Effector memory CD8-positive, alpha-beta T cell (primary cell): ENCODE data around the gene CES3.

ENCODE experiments used
- ATAC-seq: fragments of 150-1000 bp; cut with Tn5 transposase; replicated peaks from 2 replicates; pipeline ENCODE4 v1.10.0; 2021; ENCODE audit warnings: mild to moderate bottlenecking, moderate library complexity
- DNase-seq, 3 experiments: peaks; one replicate each; pipeline ENCODE4 v3.0.0; 2021
- H3K27ac Mint-ChIP-seq, 2 donors: one replicate each; pipeline ENCODE4 v1.8.0; 2022; ENCODE audit warnings: mild to moderate bottlenecking in 2 of 2, mixed read lengths in 2 of 2, moderate library complexity in 2 of 2
- H3K27me3 Mint-ChIP-seq, 2 donors: one replicate each; pipeline ENCODE4 v1.8.0; 2022; ENCODE audit warnings: mixed read lengths in 2 of 2
- H3K36me3 Mint-ChIP-seq: one replicate; pipeline ENCODE4 v1.8.0; 2022; ENCODE audit warnings: mild to moderate bottlenecking, moderate library complexity, mixed read lengths; ENCODE audit not compliant: insufficient read depth
- H3K4me1 Mint-ChIP-seq, 2 donors: one replicate each; pipeline ENCODE4 v1.8.0; 2022; ENCODE audit warnings: low read depth in 2 of 2, mixed read lengths in 2 of 2
- H3K4me3 Mint-ChIP-seq, 2 donors: one replicate each; pipeline ENCODE4 v1.8.0; 2022; ENCODE audit warnings: mild to moderate bottlenecking in 2 of 2, mixed read lengths in 2 of 2, moderate library complexity in 2 of 2
- H3K9me3 Mint-ChIP-seq, 2 donors: one replicate each; pipeline ENCODE4 v1.8.0; 2022; ENCODE audit warnings: mixed read lengths in 2 of 2

The CES3 gene

GRCh38 chr16:66920924-66921680 is 40.0 kb upstream of the CES3 start:
- H3K4me1 Mint-ChIP-seq = peaks cover 0 to 9% of the 10 kb centered on the region in 2 donors
- no peaks in the 10 kb centered on the region for H3K9me3 Mint-ChIP-seq
- ATAC-seq = no peak
- H3K27ac Mint-ChIP-seq = no peak overlapping the region
- no peaks in the 10 kb centered on the region for H3K36me3 Mint-ChIP-seq
- H3K4me3 Mint-ChIP-seq = no peak overlapping the region
- H3K27me3 Mint-ChIP-seq = peaks cover 25 to 73% of the 10 kb centered on the region in 2 donors
- DNase-seq = no peak

DNA sequence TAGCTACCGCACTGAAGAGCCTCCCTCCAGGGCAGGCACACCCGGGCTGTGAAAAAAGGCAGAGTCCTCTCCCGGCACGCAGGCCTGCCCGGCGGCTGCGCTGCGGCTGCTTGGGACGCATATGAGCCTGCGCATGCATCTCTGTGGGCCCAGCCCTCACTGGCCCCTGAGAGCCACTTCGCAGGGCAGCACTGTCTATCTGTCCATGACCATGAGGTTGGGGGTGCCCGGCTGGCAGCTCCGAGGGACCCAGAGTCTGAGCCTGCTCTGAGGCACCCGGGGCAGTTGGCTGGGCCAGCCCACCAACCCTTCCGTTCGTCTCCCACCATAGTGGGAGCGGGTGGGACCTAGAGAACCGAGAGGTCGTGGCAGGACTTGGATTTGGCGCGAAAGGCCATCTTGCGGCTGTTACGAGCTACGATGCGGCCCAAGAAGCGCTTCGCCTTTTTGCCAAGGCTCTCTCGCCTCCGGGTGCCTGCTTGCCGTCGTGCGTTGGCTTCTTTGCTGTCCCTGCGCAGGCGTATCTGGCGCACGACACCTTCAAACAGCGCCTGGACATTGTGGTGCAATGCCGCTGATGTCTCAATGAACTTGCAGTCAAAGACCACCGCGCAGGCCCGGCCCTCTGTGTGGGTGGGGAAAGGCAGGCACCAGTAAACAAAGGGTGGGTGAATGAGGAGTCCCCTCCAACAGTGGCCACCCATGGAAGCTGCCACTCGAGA is 39.2 kb upstream of the CES3 start:
- Mint-ChIP-seq H3K27ac (no peak overlapping the region), H3K9me3 (no peaks in the 10 kb centered on the region)

GRCh38 chr16:66923247-66923731 is 37.8 kb upstream of the CES3 start:
- Mint-ChIP-seq H3K4me3 (no peak overlapping the region), H3K9me3 (no peaks in the 10 kb centered on the region), H3K27ac (no peak overlapping the region), H3K27me3 (peaks cover 25 to 67% of the 10 kb centered on the region in 2 donors), H3K4me1 (peaks cover 0 to 11% of the 10 kb centered on the region in 2 donors), H3K36me3 (no peaks in the 10 kb centered on the region)
- ATAC-seq (no peak), DNase-seq (no peak)

More for the DNA sequence above, 39.2 kb upstream of the CES3 start:
- H3K36me3 Mint-ChIP-seq = no peaks in the 10 kb centered on the region
- DNase-seq = no peak
- no peak for ATAC-seq
- H3K4me1 Mint-ChIP-seq = peaks cover 0 to 9% of the 10 kb centered on the region in 2 donors
- no peak overlapping the region for H3K4me3 Mint-ChIP-seq
- peaks cover 25 to 73% of the 10 kb centered on the region in 2 donors for H3K27me3 Mint-ChIP-seq

GRCh38 chr16:66923866-66924265 is 37.2 kb upstream of the CES3 start:
- ATAC-seq (no peak), DNase-seq (no peak)
- H3K4me3 Mint-ChIP-seq = no peak overlapping the region
- peaks cover 0 to 11% of the 10 kb centered on the region in 2 donors for H3K4me1 Mint-ChIP-seq
- no peaks in the 10 kb centered on the region for H3K9me3 Mint-ChIP-seq
- H3K36me3 Mint-ChIP-seq = no peaks in the 10 kb centered on the region
- no peak overlapping the region for H3K27ac Mint-ChIP-seq
- H3K27me3 Mint-ChIP-seq = peaks cover 25 to 61% of the 10 kb centered on the region in 2 donors

- peaks cover 0 to 11% of the 10 kb centered on the region in 2 donors for H3K4me1 Mint-ChIP-seq
- H3K36me3 Mint-ChIP-seq = no peaks in the 10 kb centered on the region
- H3K27me3 Mint-ChIP-seq = peaks cover 25 to 52% of the 10 kb centered on the region in 2 donors
- no peaks in the 10 kb centered on the region for H3K9me3 Mint-ChIP-seq
- H3K27ac Mint-ChIP-seq = no peak overlapping the region
- DNase-seq (peak; percentile 23 to 35 (median 31)), ATAC-seq (peak; percentile 84)
- peak overlapping the region; percentile 68 to 75 for H3K4me3 Mint-ChIP-seq
These were observed 36.3 kb upstream of the CES3 start for GRCh38 chr16:66924527-66925321.

GRCh38 chr16:66925322-66925840 is 35.7 kb upstream of the CES3 start, which contains the start of gene RRAD:
RRAD (minus strand) TSS chr16:66925535; CDS start chr16:66925179, 356 bp downstream.
- Mint-ChIP-seq H3K27me3 (peaks cover 25 to 47% of the 10 kb centered on the region in 2 donors), H3K4me1 (peaks cover 0 to 11% of the 10 kb centered on the region in 2 donors), H3K4me3 (peak within 1 kb of the TSS; percentile 68 to 75), H3K27ac (peak within 1 kb of the TSS in 1 of 2 donors; percentile 59), H3K9me3 (no peaks in the 10 kb centered on the region), H3K36me3 (peaks cover 2% of the 10 kb centered on the region)
- DNase-seq (no peak), ATAC-seq (peak; percentile 23)

- peaks cover 5% of the 10 kb centered on the region for H3K36me3 Mint-ChIP-seq
- DNase-seq (no peak), ATAC-seq (no peak)
- H3K4me1 Mint-ChIP-seq = peaks cover 0 to 11% of the 10 kb centered on the region in 2 donors
- H3K9me3 Mint-ChIP-seq = no peaks in the 10 kb centered on the region
- peak overlapping the region in 1 of 2 donors; percentile 59 for H3K27ac Mint-ChIP-seq
- peaks cover 25 to 42% of the 10 kb centered on the region in 2 donors for H3K27me3 Mint-ChIP-seq
- H3K4me3 Mint-ChIP-seq = peak overlapping the region; percentile 68 to 75
These were observed 34.7 kb upstream of the CES3 start for GRCh38 chr16:66926171-66926947.

DNA sequence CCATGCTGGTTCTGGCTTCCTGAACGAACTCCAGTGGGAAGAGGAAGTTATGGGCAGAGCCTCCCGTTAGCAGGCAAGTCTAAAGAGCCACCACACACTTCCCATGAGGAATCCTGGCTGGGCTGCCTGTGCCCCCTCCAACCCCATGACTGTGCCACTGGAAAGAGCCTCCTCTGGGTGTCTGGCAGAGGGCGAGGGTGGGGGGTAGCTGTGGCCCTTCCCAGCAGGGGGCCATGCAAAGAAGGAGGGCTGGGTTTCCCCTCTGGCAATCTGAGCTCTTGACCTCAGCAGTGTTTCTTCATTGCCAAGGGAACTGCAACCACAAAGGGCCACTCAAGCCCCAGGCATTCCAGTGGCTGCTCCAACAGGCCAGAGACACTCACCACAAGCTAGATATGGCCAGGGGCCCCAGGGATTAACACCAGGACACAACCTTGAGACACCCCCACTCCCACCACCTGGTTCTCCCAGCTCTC is 34.1 kb upstream of the CES3 start:
- no peaks in the 10 kb centered on the region for H3K9me3 Mint-ChIP-seq

DNA sequence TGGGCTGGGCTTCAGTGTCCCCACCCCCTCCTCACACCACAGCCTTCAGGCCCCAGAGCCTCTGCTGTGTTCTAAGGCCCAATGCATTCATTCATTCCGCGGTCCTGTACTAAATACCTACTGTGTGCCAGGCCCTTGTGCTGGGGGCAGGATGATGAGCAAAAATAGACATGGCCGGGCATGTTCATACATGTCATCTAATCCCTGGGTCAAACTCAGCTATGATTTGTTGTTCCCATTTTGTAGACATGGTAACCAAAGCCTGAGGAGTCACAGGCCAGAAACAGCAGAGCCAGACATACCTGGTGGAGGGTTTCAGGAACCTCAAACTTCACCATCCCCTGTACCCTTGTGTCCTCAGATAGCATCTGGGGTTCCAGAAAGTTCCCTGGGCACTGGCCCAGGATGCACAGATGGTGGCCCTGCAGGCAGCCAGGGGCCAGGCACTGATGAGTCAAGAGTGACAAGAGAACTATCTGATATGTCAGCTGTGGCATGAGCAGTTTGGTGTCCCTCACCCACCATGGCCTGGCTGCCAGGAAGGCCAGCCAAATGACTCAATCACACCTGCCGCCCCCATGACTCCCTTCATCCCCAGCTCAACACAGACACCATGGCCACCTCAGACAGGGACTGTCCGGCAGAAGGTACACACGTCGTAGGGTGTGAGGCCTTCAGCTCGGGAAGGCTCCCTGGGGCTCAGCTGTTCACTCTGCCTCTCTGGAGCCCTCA is 33.0 kb upstream of the CES3 start:
- Mint-ChIP-seq H3K4me3 (no peak overlapping the region), H3K27ac (peak overlapping the region in 1 of 2 donors; percentile 49), H3K36me3 (peaks cover 16% of the 10 kb centered on the region), H3K9me3 (no peaks in the 10 kb centered on the region), H3K27me3 (peaks cover 22 to 33% of the 10 kb centered on the region in 2 donors), H3K4me1 (peaks cover 15 to 24% of the 10 kb centered on the region in 2 donors)
- DNase-seq (no peak), ATAC-seq (no peak)

More for the DNA sequence above, 34.1 kb upstream of the CES3 start:
- peaks cover 9% of the 10 kb centered on the region for H3K36me3 Mint-ChIP-seq
- peaks cover 4 to 13% of the 10 kb centered on the region in 2 donors for H3K4me1 Mint-ChIP-seq
- no peak overlapping the region for H3K4me3 Mint-ChIP-seq
- ATAC-seq (no peak), DNase-seq (no peak)
- peaks cover 25 to 37% of the 10 kb centered on the region in 2 donors for H3K27me3 Mint-ChIP-seq
- no peak overlapping the region for H3K27ac Mint-ChIP-seq

- Mint-ChIP-seq H3K36me3 (peaks cover 23% of the 10 kb centered on the region), H3K4me1 (peaks cover 23 to 31% of the 10 kb centered on the region in 2 donors), H3K4me3 (no peak overlapping the region), H3K27me3 (peaks cover 15 to 26% of the 10 kb centered on the region in 2 donors), H3K9me3 (no peaks in the 10 kb centered on the region), H3K27ac (peak overlapping the region in 1 of 2 donors; percentile 49)
- ATAC-seq = peak; percentile 27
- DNase-seq = peak in 1 of 3 experiments; percentile 21
These were observed 32.2 kb upstream of the CES3 start for GRCh38 chr16:66928702-66929388.

GRCh38 chr16:66930189-66930588 is 30.9 kb upstream of the CES3 start:
- Mint-ChIP-seq H3K9me3 (no peaks in the 10 kb centered on the region), H3K4me1 (peaks cover 34 to 38% of the 10 kb centered on the region in 2 donors), H3K27ac (peak overlapping the region in 1 of 2 donors; percentile 41), H3K27me3 (peaks cover 9 to 12% of the 10 kb centered on the region in 2 donors), H3K36me3 (peaks cover 33% of the 10 kb centered on the region), H3K4me3 (no peak overlapping the region)
- no peak for ATAC-seq
- DNase-seq = no peak
